Motor neuron (in vitro differentiated cells): Measurements from ENCODE around the gene CHL1. TPM values are rescaled to one million over a fixed set of nuclear protein-coding genes. Genes with fewer than 3 reads are reported as not detected.

Source experiments
- ATAC-seq, 8 experiments: fragments of 200-7000 bp; cut with Tn5 transposase; replicated peaks in 6 of 8; 2 replicates each; pipeline ENCODE4 v1.8.0; 2021; ENCODE audit warnings: mild to moderate bottlenecking in 8 of 8, moderate library complexity in 8 of 8
- H3K27ac ChIP-seq, 2 donors: fragments of 250-450 bp; sonication (Bioruptor Pico); 2 replicates each; pipeline ENCODE4 v1.9.0; 2021; ENCODE audit warnings: antibody characterized with exemption in 2 of 2, mild to moderate bottlenecking in 2 of 2, moderate library complexity in 1 of 2
- H3K4me1 ChIP-seq, 2 donors: fragments of 250-450 bp; sonication (Bioruptor Pico); replicated peaks in 1 of 2; 2 replicates each; pipeline ENCODE4 v1.6.1; 2021; ENCODE audit warnings: antibody characterized with exemption in 2 of 2, mild to moderate bottlenecking in 2 of 2, moderate library complexity in 1 of 2
- H3K4me3 ChIP-seq, 5 donors: fragments of 250-450 bp; sonication (Bioruptor Pico); 2 replicates each; pipeline ENCODE4 v1.9.0; 2021; ENCODE audit warnings: antibody characterized with exemption in 5 of 5, mild to moderate bottlenecking in 5 of 5, moderate library complexity in 4 of 5
- WGBS, 10 experiments: fragments of 450-650 bp; shearing (Covaris generic); methylation state at CpG; one replicate each; pipeline ENCODE4 v1.0.0; 2022; 5-methylcytosine and 5-hydroxymethylcytosine counted together
- in situ Hi-C, 9 experiments: fragments of 400-800 bp; cut with MboI; loops; one replicate each; pipeline ENCODE4 v1.15.0; 2021; ENCODE audit warnings: low sequenced_read_pairs in 9 of 9, low pct_unique_long_range_greater_than_20kb in 2 of 9; ENCODE audit not compliant: unreplicated experiment in 9 of 9
- total RNA-seq, 8 experiments: library from RNA; unstranded; fragments of 300-600 nt; gene quantifications; 2 replicates each; pipeline versions ENCODE4 v1.2.3 to v1.2.4, GENCODE V29; 2022

Gene CHL1
- total RNA-seq, 8 experiments from 2014 or later, result 0.40 to 349 (median 57.0) TPM

DNA sequence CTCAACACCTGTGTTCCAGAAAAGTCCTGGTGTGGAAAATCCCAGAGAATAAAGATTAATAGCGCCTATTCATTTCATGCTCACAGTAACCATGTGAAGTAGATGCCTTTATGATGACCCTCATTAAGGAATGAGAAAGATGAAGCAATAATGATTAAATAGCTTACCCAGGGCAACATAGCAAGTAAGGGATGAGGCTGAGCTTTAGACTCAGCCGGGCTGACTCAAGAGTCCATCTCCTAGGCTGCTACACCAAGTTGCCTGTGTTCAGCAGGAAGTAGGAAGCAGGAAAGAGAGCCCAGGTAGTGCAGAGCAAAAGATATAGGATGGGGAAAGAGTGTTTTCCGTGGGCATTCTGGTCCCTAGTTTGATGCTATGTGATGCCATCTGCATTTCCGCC, 256.5 kb downstream of the CHL1 start:
- in situ Hi-C loops, result no loop called here
- 10 to 100% (median 78%) methylated on average over 1 to 4 of the region's 4 CpGs; no CpG with 5 or more reads in 2 of the 10 experiments for WGBS, 10 experiments
- no peak overlapping the region for H3K4me3 ChIP-seq
- H3K27ac ChIP-seq, result no peak overlapping the region
- peak in 1 of 8 experiments; percentile 24 for ATAC-seq
- H3K4me1 ChIP-seq, result peaks cover 0 to 14% of the 10 kb centered on the region in 2 donors

DNA sequence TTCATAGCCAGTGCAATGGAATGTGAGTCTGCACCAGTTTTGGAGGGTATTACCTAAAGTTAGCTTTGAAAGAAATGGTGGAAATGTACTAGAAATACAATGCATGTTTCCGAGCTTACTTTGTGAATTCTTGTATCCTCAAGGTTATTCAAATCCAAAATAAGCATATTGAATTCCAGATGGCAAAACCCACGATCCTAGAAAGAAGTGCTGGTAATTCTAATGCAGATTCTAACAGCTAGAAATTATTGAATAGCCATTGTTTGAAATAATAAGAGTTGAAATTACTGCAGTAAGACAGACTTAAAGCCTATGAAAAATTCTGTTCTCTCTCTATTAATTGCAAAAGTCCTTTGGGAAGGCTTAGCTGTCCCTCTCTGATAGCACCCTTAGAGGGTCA, 258.4 kb downstream of the CHL1 start:
- 0 to 71% (median 34%) methylated on average over 1 to 2 of the region's 2 CpGs for WGBS, 10 experiments
- H3K4me1 ChIP-seq, result peaks cover 0 to 33% of the 10 kb centered on the region in 2 donors
- no peak for ATAC-seq
- H3K4me3 ChIP-seq, result no peak overlapping the region
- in situ Hi-C loops, result no loop called here
- no peak overlapping the region for H3K27ac ChIP-seq

DNA sequence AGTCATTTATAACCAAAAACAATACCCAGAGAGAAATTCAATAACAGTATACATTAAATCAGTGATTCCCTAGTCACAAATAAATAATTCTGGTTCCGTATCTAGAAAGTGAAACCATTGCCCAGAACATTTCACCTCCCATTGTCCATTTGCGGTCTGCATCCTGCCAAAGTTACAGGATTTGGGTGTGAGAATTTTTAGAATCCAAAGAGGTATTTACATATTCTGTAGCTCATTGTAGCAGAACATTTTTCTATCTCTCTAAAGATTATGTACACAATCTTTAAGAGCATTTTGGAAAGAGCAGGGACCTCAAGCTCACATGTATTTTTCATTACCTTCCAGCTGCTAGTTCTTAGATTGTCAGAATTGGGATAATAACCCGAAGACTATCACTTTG, 261.6 kb downstream of the CHL1 start:
- no peak overlapping the region for H3K27ac ChIP-seq
- no peak overlapping the region for H3K4me3 ChIP-seq
- 0 to 86% (median 80%) methylated on average over 1 to 3 of the region's 3 CpGs; no CpG with 5 or more reads in 1 of the 10 experiments for WGBS, 10 experiments
- peak in 1 of 8 experiments; percentile 40 for ATAC-seq
- H3K4me1 ChIP-seq, result peaks cover 0 to 34% of the 10 kb centered on the region in 2 donors
- in situ Hi-C loops, result no loop called here

DNA sequence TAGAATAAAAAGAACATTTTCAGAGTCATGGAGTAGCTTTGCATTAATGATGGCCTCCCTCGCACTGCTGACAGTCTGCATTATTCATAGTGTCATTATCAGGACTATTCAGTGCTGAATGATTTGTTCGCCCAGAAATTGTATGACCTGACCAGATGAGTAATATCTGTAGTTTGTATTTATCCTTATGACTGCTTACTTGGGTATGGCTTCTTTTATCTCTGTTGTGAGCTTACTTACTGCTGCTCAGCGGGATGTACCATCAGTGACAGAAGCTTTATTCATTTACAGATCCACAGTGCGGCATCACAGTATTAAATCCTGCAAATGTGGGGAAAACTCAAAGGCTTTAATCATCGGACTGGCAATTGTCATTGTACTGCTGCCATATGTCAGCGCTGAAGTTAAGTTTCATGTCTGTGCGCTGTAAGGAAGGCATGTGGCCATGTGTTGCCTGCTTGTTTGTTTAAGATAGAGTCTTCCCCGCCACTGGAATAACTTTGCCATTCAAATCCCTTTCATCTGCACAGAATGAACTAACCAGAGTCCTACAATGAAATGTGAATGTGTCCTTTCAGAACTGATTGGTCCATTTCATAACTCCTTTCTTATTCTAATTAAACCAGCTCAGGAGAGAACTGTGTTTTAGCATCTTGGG, 262.2 kb downstream of the CHL1 start:
- H3K4me3 ChIP-seq, result peak overlapping the region in 1 of 5 donors; percentile 10
- no peak overlapping the region for H3K27ac ChIP-seq
- peak in 6 of 8 experiments; percentile 62 to 91 (median 86) for ATAC-seq
- WGBS, 10 experiments, result 4 to 71% (median 29%) methylated on average over 2 to 8 of the region's 8 CpGs
- H3K4me1 ChIP-seq, result peaks cover 0 to 34% of the 10 kb centered on the region in 2 donors
- in situ Hi-C loops, result no loop called here
